ENCODE measurements around the gene PITX3. TPM values are rescaled to one million over a fixed set of nuclear protein-coding genes. Genes with fewer than 3 reads are reported as not detected.

Gene PITX3
- total RNA-seq, 1 experiment from 2014 or later: 0.81 TPM

DNA sequence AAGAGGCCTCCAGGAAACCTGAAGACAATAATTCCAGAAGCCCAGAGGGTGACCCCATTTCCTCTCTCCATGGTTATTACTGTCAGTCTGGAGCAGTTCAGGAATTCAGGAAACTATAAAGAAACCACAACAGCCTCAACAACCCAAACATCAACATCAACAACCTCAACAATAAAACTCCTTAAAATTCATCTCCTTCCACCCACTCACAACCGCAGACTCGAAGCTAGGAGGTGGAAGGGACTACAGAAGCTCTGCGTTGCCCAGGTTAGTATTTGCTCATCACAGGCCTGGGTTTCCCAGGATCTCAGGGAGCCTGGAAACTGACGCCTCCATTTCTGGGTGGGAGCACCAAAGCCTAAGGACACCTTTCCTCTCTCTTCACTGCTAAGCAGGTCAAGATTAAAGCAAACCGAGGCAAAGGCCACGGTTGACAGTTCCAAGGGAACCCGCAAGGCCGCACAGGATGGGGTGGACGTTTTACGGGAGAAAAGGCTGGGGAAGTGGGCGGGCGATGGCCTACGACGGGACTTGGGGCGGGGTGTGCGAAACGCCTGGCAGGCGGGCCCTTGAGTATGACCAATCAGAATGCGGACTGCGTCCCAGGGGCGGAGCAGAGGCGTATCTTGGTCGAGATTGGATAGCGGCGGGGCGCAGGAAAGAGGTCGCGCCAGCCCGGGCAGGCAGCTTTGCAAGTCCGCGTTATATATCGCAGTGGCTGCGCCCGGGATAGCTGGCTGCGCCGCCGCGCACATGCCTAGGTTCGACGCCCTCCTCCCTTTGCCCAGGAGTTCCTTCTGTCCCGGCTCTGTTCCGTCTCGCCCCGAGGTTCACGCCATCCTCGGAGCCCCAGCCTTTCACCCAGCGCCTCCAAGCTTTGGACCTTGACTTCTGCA lies 15.4 kb downstream of the PITX3 start, which contains the start of gene ELOVL3:
TSS of gene ELOVL3 (plus strand) at position 654 of the 896 bp plus-strand sequence. CDS start 250 bp downstream, outside the sequence.
- Mint-ChIP-seq H3K27ac (no peak within 1 kb of the TSS), H3K4me1 (peaks cover 8% of the 10 kb centered on the region; the same call in 1 of the 2 replicates), H3K36me3 (no peaks in the 10 kb centered on the region), H3K4me3 (peak within 1 kb of the TSS; percentile 56), H3K9me3 (no peaks in the 10 kb centered on the region), H3K27me3 (ENCODE audit: low read depth) (peaks cover 96% of the 10 kb centered on the region)
- ChIA-PET POLR2A (interaction anchor here (0.6 to 0.9 kb wide), 2 partner anchors 56 to 237 kb away, joined by 3 to 4 read pairs; no protein-coding TSS in a partner anchor), CTCF (interaction anchor here (0.6 to 18.9 kb wide), 10 partner anchors 10 to 207 kb away, joined by 3 to 906 read pairs (median 4); partner anchors contain the start of gene CUEDC2)
- DNase-seq (ENCODE audit: low spot score) (peak; percentile 96), ATAC-seq (peak; percentile 92)
- TF ChIP-seq ATF1 (CRISPR knock-in tag; IDR thresholded peaks at IDR 0.05) (peak; percentile 51; the same call in 1 of the 2 replicates), RELA (CRISPR knock-in tag; IDR thresholded peaks at IDR 0.05; ENCODE audit: borderline replicate concordance) (peak; percentile 92), TEAD1 (CRISPR knock-in tag; IDR thresholded peaks at IDR 0.05) (peak; percentile 98), ETV6 (CRISPR knock-in tag; IDR thresholded peaks at IDR 0.05) (peak; percentile 86), FOXP1 (CRISPR knock-in tag; IDR thresholded peaks at IDR 0.05; ENCODE audit: borderline replicate concordance) (peak; percentile 94), ZNF232 (CRISPR knock-in tag; IDR thresholded peaks at IDR 0.05) (peak; percentile 95), ZBTB21 (CRISPR knock-in tag; IDR thresholded peaks at IDR 0.05; ENCODE audit: borderline replicate concordance) (peak; percentile 90; the same call in 1 of the 2 replicates), SMAD3 (CRISPR knock-in tag; IDR thresholded peaks at IDR 0.05; ENCODE audit: borderline replicate concordance) (peak; percentile 94), JUN (CRISPR knock-in tag; IDR thresholded peaks at IDR 0.05) (peak; percentile 92), CREB1 (CRISPR knock-in tag; IDR thresholded peaks at IDR 0.05) (peak; percentile 93), GABPB1 (CRISPR knock-in tag; IDR thresholded peaks at IDR 0.05) (peak; percentile 79), FOXJ3 (CRISPR knock-in tag; IDR thresholded peaks at IDR 0.05; ENCODE audit: borderline replicate concordance) (no peak), SP1 (CRISPR knock-in tag; conservative IDR thresholded peaks at IDR 0.05) (peak; percentile 71), NFE2L1 (CRISPR knock-in tag; IDR thresholded peaks at IDR 0.05) (peak; percentile 94; the same call in 1 of the 2 replicates), MXD4 (CRISPR knock-in tag; IDR thresholded peaks at IDR 0.05; ENCODE audit: borderline replicate concordance) (no peak)
- TF ChIP-seq, protein P1, sequence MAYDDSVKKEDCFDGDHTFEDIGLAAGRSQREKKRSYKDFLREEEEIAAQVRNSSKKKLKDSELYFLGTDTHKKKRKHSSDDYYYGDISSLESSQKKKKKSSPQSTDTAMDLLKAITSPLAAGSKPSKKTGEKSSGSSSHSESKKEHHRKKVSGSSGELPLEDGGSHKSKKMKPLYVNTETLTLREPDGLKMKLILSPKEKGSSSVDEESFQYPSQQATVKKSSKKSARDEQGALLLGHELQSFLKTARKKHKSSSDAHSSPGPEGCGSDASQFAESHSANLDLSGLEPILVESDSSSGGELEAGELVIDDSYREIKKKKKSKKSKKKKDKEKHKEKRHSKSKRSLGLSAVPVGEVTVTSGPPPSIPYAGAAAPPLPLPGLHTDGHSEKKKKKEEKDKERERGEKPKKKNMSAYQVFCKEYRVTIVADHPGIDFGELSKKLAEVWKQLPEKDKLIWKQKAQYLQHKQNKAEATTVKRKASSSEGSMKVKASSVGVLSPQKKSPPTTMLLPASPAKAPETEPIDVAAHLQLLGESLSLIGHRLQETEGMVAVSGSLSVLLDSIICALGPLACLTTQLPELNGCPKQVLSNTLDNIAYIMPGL (CRISPR knock-in tag; IDR thresholded peaks at IDR 0.05): 0 out of 2 replicates have a peak, but pooled peaks have one; percentile 59
- TF ChIP-seq, protein P2, sequence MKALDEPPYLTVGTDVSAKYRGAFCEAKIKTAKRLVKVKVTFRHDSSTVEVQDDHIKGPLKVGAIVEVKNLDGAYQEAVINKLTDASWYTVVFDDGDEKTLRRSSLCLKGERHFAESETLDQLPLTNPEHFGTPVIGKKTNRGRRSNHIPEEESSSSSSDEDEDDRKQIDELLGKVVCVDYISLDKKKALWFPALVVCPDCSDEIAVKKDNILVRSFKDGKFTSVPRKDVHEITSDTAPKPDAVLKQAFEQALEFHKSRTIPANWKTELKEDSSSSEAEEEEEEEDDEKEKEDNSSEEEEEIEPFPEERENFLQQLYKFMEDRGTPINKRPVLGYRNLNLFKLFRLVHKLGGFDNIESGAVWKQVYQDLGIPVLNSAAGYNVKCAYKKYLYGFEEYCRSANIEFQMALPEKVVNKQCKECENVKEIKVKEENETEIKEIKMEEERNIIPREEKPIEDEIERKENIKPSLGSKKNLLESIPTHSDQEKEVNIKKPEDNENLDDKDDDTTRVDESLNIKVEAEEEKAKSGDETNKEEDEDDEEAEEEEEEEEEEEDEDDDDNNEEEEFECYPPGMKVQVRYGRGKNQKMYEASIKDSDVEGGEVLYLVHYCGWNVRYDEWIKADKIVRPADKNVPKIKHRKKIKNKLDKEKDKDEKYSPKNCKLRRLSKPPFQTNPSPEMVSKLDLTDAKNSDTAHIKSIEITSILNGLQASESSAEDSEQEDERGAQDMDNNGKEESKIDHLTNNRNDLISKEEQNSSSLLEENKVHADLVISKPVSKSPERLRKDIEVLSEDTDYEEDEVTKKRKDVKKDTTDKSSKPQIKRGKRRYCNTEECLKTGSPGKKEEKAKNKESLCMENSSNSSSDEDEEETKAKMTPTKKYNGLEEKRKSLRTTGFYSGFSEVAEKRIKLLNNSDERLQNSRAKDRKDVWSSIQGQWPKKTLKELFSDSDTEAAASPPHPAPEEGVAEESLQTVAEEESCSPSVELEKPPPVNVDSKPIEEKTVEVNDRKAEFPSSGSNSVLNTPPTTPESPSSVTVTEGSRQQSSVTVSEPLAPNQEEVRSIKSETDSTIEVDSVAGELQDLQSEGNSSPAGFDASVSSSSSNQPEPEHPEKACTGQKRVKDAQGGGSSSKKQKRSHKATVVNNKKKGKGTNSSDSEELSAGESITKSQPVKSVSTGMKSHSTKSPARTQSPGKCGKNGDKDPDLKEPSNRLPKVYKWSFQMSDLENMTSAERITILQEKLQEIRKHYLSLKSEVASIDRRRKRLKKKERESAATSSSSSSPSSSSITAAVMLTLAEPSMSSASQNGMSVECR (CRISPR knock-in tag; IDR thresholded peaks at IDR 0.05; ENCODE audit: borderline replicate concordance): peak; percentile 98
- TF ChIP-seq, protein P3, sequence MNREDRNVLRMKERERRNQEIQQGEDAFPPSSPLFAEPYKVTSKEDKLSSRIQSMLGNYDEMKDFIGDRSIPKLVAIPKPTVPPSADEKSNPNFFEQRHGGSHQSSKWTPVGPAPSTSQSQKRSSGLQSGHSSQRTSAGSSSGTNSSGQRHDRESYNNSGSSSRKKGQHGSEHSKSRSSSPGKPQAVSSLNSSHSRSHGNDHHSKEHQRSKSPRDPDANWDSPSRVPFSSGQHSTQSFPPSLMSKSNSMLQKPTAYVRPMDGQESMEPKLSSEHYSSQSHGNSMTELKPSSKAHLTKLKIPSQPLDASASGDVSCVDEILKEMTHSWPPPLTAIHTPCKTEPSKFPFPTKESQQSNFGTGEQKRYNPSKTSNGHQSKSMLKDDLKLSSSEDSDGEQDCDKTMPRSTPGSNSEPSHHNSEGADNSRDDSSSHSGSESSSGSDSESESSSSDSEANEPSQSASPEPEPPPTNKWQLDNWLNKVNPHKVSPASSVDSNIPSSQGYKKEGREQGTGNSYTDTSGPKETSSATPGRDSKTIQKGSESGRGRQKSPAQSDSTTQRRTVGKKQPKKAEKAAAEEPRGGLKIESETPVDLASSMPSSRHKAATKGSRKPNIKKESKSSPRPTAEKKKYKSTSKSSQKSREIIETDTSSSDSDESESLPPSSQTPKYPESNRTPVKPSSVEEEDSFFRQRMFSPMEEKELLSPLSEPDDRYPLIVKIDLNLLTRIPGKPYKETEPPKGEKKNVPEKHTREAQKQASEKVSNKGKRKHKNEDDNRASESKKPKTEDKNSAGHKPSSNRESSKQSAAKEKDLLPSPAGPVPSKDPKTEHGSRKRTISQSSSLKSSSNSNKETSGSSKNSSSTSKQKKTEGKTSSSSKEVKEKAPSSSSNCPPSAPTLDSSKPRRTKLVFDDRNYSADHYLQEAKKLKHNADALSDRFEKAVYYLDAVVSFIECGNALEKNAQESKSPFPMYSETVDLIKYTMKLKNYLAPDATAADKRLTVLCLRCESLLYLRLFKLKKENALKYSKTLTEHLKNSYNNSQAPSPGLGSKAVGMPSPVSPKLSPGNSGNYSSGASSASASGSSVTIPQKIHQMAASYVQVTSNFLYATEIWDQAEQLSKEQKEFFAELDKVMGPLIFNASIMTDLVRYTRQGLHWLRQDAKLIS (CRISPR knock-in tag; IDR thresholded peaks at IDR 0.05; ENCODE audit: borderline replicate concordance): peak; percentile 92; the same call in 1 of the 2 replicates
- TF ChIP-seq, protein P4, sequence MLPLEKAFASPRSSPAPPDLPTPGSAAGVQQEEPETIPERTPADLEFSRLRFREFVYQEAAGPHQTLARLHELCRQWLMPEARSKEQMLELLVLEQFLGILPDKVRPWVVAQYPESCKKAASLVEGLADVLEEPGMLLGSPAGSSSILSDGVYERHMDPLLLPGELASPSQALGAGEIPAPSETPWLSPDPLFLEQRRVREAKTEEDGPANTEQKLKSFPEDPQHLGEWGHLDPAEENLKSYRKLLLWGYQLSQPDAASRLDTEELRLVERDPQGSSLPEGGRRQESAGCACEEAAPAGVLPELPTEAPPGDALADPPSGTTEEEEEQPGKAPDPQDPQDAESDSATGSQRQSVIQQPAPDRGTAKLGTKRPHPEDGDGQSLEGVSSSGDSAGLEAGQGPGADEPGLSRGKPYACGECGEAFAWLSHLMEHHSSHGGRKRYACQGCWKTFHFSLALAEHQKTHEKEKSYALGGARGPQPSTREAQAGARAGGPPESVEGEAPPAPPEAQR (CRISPR knock-in tag; IDR thresholded peaks at IDR 0.05): no peak
- TF ChIP-seq, protein P5, sequence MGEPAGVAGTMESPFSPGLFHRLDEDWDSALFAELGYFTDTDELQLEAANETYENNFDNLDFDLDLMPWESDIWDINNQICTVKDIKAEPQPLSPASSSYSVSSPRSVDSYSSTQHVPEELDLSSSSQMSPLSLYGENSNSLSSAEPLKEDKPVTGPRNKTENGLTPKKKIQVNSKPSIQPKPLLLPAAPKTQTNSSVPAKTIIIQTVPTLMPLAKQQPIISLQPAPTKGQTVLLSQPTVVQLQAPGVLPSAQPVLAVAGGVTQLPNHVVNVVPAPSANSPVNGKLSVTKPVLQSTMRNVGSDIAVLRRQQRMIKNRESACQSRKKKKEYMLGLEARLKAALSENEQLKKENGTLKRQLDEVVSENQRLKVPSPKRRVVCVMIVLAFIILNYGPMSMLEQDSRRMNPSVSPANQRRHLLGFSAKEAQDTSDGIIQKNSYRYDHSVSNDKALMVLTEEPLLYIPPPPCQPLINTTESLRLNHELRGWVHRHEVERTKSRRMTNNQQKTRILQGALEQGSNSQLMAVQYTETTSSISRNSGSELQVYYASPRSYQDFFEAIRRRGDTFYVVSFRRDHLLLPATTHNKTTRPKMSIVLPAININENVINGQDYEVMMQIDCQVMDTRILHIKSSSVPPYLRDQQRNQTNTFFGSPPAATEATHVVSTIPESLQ (CRISPR knock-in tag; IDR thresholded peaks at IDR 0.05): peak; percentile 30; the same call in 1 of the 2 replicates
- TF ChIP-seq, protein P6, sequence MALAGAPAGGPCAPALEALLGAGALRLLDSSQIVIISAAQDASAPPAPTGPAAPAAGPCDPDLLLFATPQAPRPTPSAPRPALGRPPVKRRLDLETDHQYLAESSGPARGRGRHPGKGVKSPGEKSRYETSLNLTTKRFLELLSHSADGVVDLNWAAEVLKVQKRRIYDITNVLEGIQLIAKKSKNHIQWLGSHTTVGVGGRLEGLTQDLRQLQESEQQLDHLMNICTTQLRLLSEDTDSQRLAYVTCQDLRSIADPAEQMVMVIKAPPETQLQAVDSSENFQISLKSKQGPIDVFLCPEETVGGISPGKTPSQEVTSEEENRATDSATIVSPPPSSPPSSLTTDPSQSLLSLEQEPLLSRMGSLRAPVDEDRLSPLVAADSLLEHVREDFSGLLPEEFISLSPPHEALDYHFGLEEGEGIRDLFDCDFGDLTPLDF (CRISPR knock-in tag; IDR thresholded peaks at IDR 0.05): peak; percentile 92
